NCI-H1105 (cell line): ENCODE measurements around the gene FALEC.
"Not testable (repeated sequence)": the region's sequence is repeated elsewhere in the genome, so short reads cannot be mapped to it uniquely, and the experiment has no call there.

Experiments used
- DNase-seq: peaks from one replicate; lab custom pipeline; 2025; lab: John Stamatoyannopoulos, UW

Gene FALEC

DNA sequence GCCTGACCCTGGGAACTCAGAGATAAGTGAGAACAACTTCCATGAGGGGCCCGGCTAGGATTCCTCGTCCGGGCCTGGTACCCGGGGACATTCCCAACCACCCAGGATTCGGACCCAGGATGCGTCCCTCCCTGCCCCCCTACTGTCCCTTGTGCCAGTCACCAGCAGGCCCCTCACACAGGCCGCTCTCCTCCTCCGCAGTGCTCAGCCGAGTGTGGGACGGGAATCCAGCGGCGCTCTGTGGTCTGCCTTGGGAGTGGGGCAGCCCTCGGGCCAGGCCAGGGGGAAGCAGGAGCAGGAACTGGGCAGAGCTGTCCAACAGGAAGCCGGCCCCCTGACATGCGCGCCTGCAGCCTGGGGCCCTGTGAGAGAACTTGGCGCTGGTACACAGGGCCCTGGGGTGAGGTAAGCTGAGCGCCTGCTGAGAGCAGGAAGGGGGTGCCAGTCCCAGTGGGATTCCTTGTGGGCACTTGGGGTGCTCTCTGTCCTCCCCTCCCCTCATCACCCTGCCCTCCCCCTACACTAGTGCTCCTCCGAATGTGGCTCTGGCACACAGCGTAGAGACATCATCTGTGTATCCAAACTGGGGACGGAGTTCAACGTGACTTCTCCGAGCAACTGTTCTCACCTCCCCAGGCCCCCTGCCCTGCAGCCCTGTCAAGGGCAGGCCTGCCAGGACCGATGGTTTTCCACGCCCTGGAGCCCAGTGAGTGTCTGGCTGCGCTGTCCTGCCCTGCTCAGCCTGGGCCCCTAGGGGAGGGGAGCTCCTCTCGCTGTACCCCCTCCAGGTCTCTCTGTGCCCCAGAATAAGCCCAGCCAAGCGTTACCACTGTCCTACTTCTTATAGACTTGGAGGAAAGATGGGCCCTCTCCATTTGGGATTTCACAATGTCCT, 43.5 kb downstream of the FALEC start:
- DNase-seq: no peak

DNA sequence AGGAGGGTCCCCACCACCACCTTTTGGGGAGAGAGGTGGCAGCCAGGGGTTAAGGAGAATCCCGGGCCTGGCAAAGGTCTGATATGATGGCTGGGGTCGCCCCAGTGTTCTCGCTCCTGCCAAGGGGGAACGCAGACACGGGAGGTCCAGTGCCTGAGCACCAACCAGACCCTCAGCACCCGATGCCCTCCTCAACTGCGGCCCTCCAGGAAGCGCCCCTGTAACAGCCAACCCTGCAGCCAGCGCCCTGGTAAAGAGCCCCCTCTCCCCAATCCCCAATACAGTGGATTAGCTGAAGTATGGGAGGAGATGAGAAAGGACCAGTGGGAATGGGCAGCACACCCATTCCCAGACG, 44.1 kb downstream of the FALEC start:
- DNase-seq: no peak

DNA sequence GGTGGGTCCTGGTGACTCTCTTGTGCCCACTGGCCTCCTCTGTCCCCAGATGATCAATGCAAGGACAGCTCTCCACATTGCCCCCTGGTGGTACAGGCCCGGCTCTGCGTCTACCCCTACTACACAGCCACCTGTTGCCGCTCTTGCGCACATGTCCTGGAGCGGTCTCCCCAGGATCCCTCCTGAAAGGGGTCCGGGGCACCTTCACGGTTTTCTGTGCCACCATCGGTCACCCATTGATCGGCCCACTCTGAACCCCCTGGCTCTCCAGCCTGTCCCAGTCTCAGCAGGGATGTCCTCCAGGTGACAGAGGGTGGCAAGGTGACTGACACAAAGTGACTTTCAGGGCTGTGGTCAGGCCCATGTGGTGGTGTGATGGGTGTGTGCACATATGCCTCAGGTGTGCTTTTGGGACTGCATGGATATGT, 44.5 kb downstream of the FALEC start:
- peak; percentile 21 for DNase-seq

DNA sequence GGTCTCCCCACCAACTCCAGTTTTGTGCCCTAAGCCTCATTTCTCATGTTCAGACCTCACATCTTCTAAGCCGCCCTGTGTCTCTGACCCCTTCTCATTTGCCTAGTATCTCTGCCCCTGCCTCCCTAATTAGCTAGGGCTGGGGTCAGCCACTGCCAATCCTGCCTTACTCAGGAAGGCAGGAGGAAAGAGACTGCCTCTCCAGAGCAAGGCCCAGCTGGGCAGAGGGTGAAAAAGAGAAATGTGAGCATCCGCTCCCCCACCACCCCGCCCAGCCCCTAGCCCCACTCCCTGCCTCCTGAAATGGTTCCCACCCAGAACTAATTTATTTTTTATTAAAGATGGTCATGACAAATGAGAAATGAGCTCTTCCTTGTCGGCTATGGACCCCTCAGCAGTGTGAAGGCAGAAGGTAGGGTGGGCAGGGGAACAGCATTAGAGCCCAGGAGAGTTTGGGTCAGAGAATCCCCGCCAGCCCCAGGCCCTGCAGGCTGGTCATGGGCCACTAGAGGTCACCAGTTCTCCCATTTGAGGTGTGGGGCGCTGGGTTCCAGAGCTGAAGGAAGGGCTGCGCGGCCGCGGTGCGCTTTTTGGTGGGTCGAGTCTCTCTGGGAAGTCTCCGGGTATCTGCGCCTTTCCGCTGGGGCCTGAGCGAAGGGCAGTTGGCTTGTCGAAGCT, 45.2 kb downstream of the FALEC start:
- DNase-seq: peak; percentile 72

DNA sequence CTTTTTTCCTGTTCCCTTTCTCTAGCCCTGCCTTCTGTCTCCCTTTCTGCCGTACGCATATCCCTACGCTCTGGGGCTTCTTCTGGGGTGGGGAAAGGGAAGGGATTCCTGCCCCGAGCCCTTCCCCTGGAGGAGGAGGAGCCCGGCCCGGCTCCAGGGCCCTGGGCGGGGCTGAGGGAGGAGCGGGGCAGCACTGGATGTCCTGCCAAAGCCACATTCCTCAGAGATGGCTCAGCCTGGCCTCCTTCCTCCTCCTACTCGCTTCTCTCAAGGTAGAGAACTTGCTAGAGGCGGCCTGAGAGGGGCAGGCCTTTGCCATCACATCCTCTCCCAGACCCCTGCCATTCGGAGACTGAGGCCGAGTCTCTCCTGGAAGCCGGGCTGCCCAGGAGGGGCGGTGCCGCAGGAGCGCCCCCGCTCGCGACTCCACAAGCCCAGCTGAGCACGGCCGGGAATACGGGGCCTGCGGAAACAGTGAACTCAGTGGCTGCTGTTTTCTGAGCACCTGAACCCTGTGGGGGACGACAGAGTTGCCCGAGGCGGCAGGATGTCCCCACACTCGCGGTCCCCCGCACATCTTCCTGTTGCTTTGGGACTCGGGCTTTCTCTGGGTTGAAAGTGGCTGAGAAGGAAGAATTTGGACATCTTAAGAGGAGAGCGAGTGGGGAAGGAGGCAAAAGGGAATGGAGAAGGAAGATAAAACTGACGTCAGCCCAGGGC, 45.9 kb downstream of the FALEC start:
- peak; percentile 65 for DNase-seq

DNA sequence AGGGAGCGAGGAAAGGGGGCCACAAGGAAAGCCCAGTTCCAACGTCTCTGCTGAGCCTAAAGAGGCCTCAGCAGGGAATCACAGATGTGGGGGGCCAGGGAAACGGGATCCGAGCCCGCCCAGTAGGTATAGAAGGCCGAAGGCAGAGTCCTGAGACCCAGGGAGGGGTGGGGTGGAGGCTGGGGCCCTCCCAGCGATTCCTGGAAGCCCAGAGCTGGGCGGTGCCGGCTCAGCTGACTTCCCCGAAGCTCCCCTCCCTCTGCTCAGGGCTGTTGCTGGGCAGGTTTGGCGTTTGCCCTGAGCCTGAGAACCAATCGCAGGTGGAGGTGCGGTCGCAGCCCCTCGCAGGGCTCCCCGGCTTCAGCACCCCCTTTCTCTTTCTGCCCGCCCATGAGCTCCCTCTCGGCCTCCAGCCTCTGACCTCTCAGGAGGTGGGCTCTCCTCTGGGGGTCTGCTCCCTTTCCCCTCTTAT, 46.5 kb downstream of the FALEC start:
- peak; percentile 70 for DNase-seq

DNA sequence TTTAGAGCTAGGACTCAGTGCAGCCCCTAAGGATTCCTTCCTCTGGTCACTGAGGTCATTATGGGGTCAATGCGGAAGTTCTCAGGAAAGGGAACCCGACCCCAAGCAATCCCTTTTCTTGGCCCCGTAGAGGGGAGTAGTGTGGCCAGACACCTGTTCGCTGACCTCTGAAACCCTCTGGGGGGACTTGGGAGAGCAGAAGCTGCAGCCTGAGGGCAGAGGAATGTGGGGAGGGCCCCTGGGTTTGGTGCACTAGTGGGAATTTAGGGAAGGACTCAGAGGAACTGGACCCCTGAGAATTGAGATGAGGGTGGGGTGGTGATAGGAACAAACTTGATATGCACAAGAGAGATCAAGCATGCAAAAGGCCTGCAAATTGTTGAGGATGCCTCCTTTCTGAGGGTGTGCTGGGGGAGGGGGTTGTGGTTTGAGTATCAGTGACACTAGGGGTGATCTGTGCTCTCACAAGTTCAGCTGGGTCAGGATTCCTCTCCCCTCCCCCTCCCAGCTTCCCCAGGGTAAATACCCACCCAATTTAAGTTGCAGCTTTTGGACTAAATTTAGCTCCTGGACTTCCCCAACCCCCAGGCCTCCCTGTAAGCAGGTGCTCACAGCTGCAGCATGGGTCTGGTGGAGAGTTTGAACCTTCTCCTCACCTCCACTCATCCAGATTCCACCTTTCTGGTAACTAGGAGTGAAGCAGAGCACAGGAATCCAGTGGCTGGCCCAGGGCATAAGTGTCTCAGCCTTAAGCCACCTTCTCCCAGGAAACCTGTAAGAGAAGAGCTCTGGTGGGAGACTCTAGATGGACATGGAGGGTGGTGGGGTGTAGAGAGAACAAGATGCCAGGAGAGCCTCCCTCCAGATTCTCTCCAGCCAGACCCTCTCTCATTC, 47.1 kb downstream of the FALEC start:
- no peak for DNase-seq

DNA sequence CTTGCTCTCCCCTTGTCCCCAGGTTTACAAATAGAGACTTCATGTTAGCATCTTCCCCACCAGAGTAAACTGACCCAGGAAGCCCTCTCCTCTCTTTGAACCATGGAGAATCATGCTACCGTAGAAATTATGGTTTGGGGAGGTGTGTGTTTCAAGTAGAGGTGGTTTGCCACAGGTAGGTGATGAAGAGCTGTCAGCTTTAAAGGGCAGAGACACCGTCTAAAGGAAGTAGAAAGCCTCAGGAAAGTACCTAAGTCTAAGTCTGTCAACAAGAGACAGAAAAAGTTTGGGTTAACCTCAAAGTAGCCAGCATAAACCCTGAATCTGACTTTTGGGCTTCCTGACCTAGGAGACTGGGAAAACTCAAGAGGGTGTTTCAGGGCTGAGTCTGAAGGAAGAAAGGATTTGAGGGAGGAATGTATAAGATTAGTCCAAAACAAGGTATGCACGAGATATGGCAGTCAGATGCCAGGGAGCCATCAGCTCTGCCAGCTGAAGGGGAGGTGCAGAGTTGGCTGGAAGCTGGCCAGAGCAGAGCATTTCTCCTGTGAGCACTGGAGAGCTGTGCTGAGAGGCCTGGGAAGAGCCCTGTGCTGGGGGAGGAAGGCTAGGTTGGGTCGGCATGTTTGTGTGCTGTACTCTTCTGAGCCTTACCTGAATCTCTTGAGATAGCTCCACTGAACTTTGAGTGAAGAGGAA, 47.9 kb downstream of the FALEC start:
- DNase-seq: no peak

DNA sequence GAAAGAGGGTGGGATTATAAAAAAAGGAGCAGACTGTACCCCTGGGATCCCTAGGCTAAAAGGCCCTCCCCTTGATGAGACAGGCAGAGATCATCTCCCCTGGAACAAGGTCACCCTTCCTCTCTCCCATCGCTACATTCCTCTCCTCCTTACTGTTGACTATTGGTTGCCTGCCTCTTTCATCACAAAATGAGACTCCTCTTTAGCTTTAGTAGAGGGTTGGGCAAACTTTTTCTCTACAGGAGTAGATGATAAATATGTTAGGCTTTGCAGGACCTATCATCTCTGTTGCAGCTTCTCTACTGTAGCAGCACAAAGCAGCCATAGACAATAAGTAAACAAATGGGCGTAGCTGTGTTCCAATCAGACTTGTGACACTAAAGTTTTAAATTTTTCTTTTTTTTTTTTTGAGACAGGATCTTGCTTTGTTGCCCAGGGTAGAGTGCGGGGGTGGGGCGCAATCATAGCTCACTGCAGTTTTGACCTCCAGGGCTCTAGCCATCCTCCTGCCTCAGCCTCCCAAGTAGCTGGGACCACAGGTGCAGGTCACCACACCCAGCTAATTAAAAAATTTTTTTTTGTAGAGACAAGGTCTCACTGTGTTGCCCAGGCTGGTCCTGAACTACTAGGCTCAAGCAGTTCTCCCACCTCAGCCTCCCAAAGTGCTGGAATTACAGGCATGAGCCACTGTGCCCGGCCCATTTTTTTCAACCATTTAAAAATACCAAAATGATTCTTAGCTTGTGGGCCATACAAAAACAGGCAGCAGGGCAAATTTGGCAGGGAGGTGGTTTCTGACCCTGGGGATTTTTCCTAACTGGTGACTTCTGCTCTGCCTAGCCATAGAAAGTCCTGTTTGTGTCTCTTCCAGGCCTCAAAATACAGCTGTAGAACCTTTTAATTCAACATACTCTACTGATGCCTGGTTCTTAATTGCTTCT, 48.8 kb downstream of the FALEC start:
- no peak for DNase-seq

DNA sequence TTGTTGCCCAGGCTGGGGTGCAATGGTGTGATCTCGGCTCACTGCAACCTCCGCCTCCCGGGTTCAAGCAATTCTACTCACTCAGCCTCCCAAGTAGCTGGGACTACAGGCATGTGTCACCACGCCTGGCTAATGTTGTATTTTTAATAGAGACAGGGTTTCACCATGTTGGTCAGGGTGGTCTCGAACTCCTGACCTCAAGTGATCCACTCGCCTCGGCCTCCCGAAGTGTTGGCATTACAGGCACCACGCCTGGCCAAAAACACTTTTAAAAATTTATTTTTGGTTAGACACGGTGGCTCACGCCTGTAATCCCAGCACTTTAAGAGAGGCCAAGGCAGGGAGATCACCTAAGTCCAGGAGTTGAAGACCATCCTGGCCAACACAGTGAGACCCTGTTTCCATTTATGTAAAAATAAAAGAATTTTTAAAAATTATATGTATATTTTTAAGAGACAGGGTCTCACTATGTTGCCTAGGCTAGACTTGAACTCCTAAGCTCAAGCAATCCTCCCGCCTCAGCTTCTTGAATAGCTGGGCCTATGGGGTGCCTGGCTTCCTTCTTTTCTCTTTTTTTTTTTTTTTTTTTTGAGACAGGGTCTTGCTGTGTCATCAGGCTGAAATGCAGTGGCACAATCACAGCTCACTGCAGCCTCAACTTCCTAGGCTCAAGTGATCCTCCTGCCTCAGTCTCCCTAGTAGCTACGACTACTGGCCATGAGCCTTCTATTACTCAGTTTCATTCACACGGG, 49.9 kb downstream of the FALEC start:
- not testable (repeated sequence) for DNase-seq

DNA sequence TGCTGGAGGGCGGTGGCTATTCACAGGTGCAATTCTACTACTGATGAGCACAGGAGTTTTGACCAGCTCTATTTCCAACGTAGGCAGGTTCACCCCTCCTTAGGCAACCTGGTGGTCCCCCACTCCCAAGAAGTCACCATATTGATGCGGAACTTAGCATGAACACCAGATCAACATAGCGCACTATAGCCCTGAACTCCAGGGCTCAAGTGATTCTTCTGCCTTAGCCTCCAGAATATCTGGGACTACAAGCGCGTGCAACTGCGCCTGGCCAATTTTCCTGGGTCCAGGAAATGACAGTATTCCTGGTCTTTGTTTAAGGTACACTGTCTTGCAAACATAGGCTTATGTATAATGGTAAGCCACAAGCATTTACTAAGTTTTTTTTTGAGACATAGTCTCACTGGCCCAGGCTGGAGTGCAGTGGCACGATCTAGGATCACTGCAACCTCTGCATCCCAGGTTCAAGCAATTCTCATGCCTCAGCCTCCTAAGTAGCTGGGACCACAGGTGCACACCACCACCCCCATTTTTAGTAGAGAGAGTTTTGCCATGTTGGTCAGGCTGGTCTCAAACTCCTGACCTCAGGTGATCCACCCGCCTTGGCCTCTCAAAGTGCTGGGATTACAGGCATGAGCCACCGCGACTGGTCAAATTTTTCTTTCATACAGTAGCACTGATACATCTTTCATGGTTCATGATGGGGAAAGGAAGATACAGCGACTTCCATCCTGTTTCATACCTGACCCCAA, 51.2 kb downstream of the FALEC start:
- no peak for DNase-seq

DNA sequence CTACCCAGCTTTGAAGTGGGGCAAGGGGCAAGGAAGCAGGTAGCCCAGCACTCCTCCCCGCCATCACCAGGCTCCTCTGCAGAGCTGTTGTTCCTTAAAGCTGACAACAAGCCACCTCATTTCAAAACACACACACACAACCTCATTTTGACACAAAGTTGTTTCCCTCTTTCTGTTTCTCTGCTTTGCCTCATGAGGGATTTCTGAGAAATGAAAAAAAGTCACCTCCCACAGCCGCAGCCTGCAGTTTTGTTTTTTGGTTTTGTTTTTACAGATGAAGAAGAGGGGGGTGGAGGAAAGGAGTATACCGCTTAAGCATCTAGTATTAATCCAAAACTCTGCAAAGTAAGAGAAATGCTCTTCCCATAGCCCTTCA, 51.8 kb downstream of the FALEC start:
- DNase-seq: no peak

DNA sequence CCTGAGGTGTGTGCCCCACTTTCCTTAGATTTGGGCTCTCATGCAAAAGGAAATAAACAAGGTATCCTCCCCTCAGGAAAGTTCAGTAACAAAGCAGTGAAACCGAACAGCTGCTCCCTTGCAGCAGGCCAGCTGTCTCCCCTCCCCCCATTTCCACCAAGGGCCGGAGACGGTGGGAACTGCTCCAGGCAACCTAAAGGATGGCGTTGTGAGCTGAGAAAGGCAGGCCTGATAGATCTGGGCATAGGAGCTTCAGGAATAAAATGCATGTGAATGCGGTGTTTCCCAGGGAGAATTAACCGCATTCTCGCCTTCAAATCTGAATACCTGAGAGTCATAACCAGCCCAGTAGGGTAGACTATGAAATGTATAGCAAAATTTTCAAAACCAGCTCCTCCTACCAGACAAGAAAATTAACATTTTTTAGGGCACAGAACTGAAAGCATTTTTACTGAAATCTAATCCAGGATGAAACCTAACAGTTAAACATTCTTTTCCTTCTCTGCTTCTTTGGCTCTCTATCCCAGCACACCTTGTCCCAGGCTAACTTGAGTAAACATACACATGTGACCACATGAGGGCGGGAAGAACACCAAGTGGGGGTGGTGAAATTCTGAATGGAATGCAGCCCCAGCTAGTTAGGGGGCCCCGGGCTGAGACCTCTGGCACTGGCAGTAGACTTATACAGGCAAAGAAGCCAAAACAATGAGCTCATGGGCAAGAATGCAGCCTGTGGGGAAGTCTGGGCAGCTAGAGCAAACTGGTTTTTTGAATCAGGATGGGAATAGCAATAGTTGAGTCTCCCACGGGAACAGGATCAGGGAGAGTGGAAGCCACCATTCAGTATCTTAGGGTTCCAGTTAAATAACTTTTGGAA, 52.4 kb downstream of the FALEC start:
- DNase-seq: peak; percentile 73

DNA sequence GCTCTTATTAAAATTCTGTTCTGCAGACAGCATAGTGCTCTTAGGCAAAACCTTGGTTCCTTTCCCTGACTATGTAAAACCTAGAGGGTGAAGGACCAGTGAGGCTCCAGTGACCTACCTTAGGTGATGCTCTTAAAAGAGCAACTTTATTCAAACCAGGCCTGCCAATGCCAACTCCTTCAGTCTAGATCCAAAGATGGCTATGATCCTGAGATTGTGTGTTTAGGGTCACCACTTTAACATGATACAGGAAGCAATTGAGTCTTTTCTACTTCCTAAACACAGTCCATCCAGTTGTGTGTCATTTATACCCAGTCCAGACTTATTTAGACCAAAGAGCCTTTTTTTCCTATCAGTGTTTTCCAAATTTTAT, 53.0 kb downstream of the FALEC start:
- DNase-seq: no peak

DNA sequence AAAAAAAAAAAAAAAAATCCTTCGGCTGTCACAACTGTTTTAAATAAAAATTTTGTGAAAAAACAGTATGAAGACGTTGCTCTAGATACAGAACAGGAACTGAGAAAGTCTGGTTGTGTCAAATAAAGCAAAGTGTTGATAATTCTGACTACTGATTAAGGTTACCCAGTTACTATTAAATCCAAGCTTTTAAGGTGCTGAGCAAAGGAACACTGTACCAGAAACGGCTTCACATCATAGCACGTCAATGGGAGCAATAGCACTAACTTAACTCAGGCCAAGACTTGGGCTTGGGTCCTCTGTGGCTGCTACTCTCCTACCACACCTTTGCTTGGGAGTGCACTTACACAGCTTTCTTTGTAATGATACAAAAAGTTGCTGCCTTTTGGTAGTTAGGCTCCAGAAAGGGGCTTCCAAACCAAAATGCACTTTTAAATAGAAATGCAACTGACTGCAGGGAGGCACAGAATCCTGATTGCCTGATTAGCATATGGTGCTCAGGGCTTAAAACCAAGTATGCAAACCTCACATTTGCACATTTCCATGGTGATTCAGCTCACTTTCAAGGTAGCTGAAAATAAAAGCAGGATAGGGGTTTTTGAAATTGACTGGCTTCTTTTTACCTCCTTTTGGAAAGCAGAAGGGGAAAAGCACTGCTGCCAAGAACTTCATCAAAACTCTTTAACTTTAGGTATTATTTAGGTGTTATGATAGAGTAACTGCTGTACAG, 57.5 kb downstream of the FALEC start:
- no peak for DNase-seq

DNA sequence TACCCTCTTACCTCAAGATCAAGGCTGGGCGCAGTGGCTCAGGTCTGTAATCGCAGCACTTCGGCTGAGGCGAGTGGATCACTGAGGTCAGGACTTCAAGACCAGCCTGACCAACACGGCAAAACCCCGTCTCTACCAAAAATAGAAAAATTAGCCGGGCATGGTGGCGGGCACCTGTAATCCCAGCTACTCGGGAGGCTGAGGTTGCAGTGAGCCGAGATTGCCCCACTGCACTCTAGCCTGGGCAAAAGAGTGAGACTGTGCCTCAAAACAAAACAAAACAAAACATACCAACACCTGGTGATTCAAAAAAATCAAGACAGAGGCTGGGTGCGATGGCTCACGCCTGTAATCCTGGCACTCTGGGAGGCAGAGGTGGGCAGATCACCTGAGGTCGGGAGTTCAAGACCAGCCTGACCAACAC, 58.1 kb downstream of the FALEC start:
- not testable (repeated sequence) for DNase-seq
